Activated T-helper 17 cell treated with anti-CD3 and anti-CD28 coated beads, Interleukin-2, amount 50 U/mL, for 72 hours (primary cell): ENCODE results near the gene MSL3B.
A peak's percentile ranks its signal among the peaks of the same experiment; 100 is the strongest.

Source experiments
- ATAC-seq: fragments of 150-1000 bp; cut with Tn5 transposase; replicated peaks from 2 replicates; pipeline ENCODE4 v1.10.0; 2021; ENCODE audit warnings: mild to moderate bottlenecking, moderate library complexity
- H3K27ac Mint-ChIP-seq: one replicate; pipeline ENCODE4 v1.8.0; 2022; ENCODE audit warnings: mixed read lengths
- H3K27me3 Mint-ChIP-seq: one replicate; pipeline ENCODE4 v1.8.0; 2022; ENCODE audit warnings: mixed read lengths
- H3K36me3 Mint-ChIP-seq: one replicate; pipeline ENCODE4 v1.8.0; 2022; ENCODE audit warnings: low read depth, mild to moderate bottlenecking, mixed read lengths
- H3K4me1 Mint-ChIP-seq: one replicate; pipeline ENCODE4 v1.8.0; 2022; ENCODE audit warnings: mixed read lengths
- H3K4me3 Mint-ChIP-seq: one replicate; pipeline ENCODE4 v1.8.0; 2022; ENCODE audit warnings: mild to moderate bottlenecking, mixed read lengths
- H3K9me3 Mint-ChIP-seq: one replicate; pipeline ENCODE4 v1.8.0; 2022; ENCODE audit warnings: mixed read lengths

Gene MSL3B

DNA sequence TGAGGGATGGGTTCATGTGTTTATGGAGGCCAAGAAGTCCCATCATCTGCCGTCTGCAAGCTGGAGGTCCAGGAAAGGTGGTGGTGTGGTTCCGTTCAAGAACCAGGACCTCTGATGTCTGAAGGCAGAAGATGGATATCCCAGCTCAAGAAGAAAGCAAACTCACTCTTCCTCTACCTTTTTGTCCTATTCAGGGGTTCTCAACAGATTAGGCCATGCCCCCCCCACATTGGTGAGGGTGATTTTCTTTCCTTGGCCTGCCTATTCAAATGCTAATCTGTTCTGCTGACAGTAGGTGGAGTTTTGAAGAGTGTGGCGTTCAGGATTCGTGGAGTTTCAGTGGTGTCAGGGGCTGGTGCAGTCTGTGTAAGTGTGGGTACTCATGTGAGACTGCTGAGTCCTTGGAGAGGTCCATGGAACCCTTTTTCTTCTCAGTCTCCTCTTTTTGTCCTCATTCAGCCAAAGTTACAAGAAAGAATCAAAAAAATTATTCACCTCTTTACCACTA is 5.9 kb downstream of the MSL3B start:
- ATAC-seq, result no peak
- Mint-ChIP-seq H3K9me3 (no peaks in the 10 kb centered on the region), H3K4me3 (no peak overlapping the region), H3K36me3 (peaks cover 5% of the 10 kb centered on the region), H3K27ac (no peak overlapping the region), H3K4me1 (no peaks in the 10 kb centered on the region), H3K27me3 (no peaks in the 10 kb centered on the region)

DNA sequence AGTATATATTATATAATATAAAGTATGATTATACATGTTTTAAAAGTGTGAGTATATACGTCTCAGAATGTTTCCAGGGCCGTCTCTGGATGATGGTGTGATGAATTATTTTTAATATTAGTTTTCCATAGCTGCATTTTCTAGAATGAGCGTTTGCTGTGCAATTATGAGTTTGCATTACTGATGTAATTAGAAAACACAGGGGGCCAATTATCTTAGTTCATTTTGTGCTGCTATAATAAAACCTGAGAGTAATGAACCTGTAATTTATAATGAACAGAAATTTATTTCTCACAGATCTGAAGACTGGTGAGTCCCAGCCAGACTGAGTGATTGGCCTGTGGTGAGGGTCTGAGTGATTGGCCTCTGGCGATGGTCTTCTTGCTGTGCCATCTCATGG is 9.9 kb downstream of the MSL3B start:
- Mint-ChIP-seq H3K36me3 (peaks cover 13% of the 10 kb centered on the region), H3K9me3 (no peaks in the 10 kb centered on the region), H3K27me3 (peaks cover 4% of the 10 kb centered on the region), H3K27ac (no peak overlapping the region), H3K4me3 (no peak overlapping the region), H3K4me1 (peaks cover 15% of the 10 kb centered on the region)
- ATAC-seq, result no peak

DNA sequence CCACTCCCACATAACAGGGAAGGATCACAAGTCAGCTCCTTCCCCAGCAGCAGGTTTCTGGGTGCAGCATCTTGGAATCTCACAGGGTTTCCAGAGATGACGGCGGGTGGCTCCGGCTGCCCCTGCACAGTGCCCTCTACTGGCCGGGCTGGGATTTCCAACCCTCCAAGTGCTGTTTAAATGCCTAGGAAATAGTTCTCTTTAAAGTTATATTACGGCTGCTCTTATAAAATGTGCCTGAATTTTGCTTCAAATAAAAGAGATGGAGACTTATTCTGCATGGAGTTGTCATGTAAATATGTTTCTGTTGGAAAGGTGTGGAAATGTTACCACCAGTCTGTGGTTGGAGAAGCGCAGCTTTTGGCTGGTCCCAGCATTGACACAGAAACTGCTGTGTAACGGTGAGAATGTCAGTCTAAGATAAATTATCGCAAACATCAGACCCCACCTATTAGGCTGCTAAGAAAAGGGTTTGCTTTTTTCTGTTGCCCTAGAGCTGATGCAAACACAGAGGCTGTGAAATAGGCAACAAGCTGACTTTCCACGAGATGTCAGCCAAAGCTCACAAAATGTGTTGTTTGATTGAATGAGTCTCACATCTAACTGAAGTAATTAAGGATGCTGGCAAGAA is 10.6 kb downstream of the MSL3B start:
- no peak for ATAC-seq
- Mint-ChIP-seq H3K36me3 (peaks cover 20% of the 10 kb centered on the region), H3K4me3 (no peak overlapping the region), H3K9me3 (no peaks in the 10 kb centered on the region), H3K4me1 (peaks cover 18% of the 10 kb centered on the region), H3K27me3 (peaks cover 5% of the 10 kb centered on the region), H3K27ac (no peak overlapping the region)

DNA sequence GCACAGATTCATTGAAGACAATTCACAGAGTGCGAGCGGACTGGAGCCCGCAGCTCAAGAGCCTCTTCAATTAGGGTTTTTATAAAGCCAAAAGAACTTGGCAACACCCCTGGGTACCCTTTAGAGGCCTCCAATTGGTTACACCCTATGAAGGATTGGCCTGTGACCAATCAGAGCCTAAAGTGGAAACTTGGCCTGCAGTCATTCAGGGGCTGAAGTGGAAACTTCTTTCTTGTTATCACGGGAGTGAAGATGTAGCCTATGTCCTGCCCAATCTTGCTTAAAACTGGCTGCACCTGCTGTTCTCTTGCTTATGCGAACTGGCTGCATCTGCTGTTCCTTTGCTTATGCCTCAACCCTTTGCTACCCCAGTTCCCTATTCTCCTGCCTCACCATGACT is 12.0 kb downstream of the MSL3B start:
- peaks cover 34% of the 10 kb centered on the region for H3K36me3 Mint-ChIP-seq
- peaks cover 8% of the 10 kb centered on the region for H3K27me3 Mint-ChIP-seq
- no peak overlapping the region for H3K27ac Mint-ChIP-seq
- peak overlapping the region; percentile 94 for H3K4me3 Mint-ChIP-seq
- no peaks in the 10 kb centered on the region for H3K9me3 Mint-ChIP-seq
- peaks cover 22% of the 10 kb centered on the region for H3K4me1 Mint-ChIP-seq
- ATAC-seq, result no peak

DNA sequence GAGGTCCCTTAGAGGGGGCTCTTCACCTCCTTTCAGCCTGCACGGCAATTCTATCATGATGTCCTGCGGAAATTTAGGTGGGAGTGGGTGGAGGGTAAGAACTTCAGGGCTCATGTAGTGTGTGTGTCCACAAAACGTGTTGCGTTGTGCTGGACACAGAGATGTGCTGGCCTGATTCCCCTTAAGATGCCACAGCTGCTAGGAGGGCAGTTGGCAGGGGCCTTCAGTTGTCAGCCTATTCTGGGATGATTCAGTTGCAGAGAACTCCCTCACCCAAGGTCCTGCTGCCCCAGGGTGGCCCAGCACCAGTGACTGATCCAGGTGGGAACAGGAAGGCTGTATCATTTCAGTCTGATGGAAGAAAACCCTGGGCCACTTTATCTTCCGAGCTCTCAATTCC is 12.8 kb downstream of the MSL3B start:
- no peaks in the 10 kb centered on the region for H3K9me3 Mint-ChIP-seq
- peak overlapping the region; percentile 94 for H3K4me3 Mint-ChIP-seq
- peaks cover 22% of the 10 kb centered on the region for H3K4me1 Mint-ChIP-seq

DNA sequence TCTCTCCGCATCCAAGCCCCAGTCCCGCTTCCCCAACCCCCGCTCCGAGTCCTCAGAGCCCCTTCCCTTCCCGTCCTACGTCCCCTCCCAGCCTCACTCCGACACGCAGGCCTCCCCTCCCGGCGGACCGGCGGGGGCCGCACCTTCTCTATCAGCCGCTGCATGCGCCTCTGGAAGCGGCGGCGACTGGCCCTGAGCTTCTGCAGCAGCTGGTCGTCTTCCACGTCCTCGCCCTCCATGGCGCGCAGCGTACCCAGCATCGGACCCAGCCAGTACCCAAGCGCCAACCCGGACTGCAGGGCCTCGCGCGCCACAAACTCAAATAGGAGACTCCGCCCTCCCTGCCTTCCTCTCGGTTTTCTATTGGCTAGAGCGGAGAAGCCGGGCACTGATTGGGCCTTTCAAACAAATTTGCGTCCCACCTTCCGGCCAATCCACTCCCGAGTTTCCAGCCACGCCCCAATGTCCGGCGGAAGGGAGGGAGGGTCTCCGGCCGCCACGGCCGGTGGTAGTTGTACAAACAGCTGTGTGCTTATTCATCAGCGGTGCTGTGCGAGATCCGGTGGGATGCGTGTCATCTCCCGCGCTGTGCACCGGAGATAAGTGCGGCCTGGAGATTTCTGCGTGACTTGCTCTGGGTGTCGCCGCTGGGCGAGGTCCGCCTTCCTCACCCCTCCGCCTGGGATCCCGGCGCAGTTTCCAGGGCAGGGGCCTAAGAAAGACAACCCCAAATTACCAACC is 13.8 kb downstream of the MSL3B start, which contains the start of gene HJURP:
Gene HJURP, minus strand, starts transcription at position 295 of the 741 bp plus-strand sequence. Its CDS starts 35 bp downstream, at position 260.
- Mint-ChIP-seq H3K4me3 (peak within 1 kb of the TSS; percentile 94), H3K27me3 (peaks cover 8% of the 10 kb centered on the region), H3K4me1 (peaks cover 22% of the 10 kb centered on the region), H3K9me3 (no peaks in the 10 kb centered on the region), H3K27ac (peak within 1 kb of the TSS; percentile 96), H3K36me3 (peaks cover 52% of the 10 kb centered on the region)
- ATAC-seq, result peak; percentile 95

More for the DNA sequence above, 12.8 kb downstream of the MSL3B start:
- ATAC-seq, result no peak
- peaks cover 8% of the 10 kb centered on the region for H3K27me3 Mint-ChIP-seq
- no peak overlapping the region for H3K27ac Mint-ChIP-seq
- H3K36me3 Mint-ChIP-seq, result peaks cover 43% of the 10 kb centered on the region

DNA sequence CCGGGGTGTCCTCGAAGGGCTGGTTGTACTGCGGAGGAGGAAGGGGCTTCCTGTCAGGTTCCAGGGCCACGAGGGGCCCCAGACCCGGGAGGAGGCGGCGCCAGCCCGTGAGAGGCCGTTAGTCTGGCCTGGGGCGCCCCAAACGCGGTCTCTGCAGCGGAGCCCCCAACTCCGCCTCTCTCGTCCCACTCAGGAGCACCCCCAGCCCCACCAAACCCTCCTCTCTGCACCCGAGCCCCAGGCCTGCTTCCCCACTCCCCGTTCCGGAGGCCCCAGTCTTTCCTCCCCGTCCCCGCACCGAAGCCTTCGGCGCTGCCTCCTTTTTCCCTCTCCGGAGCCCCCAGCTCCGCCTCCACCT is 14.3 kb downstream of the MSL3B start:
- Mint-ChIP-seq H3K36me3 (peaks cover 57% of the 10 kb centered on the region), H3K9me3 (no peaks in the 10 kb centered on the region), H3K27me3 (peaks cover 8% of the 10 kb centered on the region), H3K4me1 (peaks cover 26% of the 10 kb centered on the region), H3K27ac (peak overlapping the region; percentile 96), H3K4me3 (peak overlapping the region; percentile 94)
- no peak for ATAC-seq

DNA sequence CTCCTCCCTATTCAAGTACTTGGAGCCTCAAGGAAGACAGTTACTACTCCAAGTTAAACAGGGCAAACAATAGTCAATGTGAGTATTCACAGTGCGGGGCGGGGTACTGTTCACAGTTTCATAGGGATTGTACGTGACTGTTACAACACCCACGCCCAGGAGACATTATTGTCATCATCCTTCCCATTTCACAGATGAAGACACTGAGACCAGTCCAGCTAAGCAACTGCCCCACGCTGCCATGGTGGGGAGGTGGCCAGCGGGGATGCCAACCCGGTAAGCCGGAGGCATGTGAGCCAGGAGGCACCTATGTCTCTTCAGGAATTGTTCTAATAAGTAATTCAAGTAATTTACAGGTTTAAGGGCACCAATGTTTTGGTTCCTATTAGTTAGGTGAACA is 14.8 kb downstream of the MSL3B start:
- peak; percentile 20 for ATAC-seq
- Mint-ChIP-seq H3K27ac (peak overlapping the region; percentile 96), H3K4me3 (peak overlapping the region; percentile 94), H3K9me3 (no peaks in the 10 kb centered on the region), H3K4me1 (peaks cover 32% of the 10 kb centered on the region), H3K36me3 (peaks cover 62% of the 10 kb centered on the region), H3K27me3 (peaks cover 8% of the 10 kb centered on the region)

DNA sequence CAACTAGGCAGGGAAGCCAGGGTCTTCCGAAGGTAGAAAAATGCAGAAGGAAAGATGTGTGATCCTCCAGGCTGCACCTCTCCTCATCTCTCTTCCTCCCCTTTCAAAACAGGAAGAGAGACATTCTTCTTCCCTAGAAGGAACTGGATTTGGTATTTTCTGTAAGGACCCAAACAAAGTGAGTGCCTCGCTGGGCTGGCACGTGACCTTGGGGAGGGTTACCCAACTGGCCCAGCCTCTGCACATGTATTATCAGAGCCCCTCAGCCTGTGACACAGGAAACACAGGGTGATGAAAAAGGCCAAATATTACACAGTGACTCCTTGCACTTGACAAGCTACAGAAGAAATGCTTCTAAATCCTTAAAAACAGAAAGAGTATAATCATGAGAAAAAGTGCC is 16.1 kb downstream of the MSL3B start:
- peaks cover 75% of the 10 kb centered on the region for H3K36me3 Mint-ChIP-seq

DNA sequence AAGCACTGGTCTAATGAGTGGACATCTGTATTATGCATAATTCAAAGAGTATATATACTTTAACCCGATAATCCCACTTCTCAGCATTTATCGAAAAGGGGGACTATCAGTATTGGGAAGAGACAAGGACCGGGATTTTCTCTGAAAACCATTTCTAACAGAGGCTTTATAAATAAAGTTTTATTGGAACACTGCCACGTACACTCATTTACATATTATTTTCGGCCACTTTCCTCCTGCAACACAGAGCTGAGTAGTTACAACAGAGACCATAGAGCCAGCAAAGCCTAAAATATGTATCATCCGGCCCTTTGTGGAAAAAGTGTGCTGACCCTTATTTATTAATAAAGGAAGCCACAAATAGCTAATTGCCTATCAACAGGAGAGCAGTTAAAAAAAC is 17.0 kb downstream of the MSL3B start:
- ATAC-seq, result no peak

More for the DNA sequence above, 16.1 kb downstream of the MSL3B start:
- Mint-ChIP-seq H3K4me3 (peak overlapping the region; percentile 94), H3K9me3 (no peaks in the 10 kb centered on the region), H3K27me3 (peaks cover 8% of the 10 kb centered on the region), H3K27ac (no peak overlapping the region), H3K4me1 (peaks cover 33% of the 10 kb centered on the region)
- no peak for ATAC-seq

DNA sequence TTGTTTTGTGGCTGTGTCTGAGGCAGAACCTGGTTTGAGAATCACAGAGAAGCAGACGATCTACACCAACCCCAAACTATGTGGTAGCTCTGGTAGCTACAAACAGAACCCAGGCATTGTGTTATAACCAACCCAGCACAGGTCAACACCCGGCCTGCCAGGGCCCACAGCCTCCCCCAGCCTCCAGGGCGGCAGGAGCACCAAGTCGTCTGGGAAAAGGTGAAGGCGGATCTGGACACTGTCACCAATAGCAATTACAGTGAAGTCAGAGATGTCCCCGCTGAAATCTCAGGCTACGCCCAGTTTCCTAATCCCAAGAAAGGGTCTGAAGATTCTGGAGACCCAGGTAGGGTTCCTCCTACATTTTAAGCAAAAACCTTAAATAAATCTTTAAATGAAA is 17.4 kb downstream of the MSL3B start:
- H3K27ac Mint-ChIP-seq, result no peak overlapping the region

More for the DNA sequence above, 17.0 kb downstream of the MSL3B start:
- Mint-ChIP-seq H3K4me1 (peaks cover 33% of the 10 kb centered on the region), H3K4me3 (no peak overlapping the region), H3K27ac (no peak overlapping the region), H3K9me3 (no peaks in the 10 kb centered on the region), H3K27me3 (peaks cover 8% of the 10 kb centered on the region), H3K36me3 (peaks cover 84% of the 10 kb centered on the region)

DNA sequence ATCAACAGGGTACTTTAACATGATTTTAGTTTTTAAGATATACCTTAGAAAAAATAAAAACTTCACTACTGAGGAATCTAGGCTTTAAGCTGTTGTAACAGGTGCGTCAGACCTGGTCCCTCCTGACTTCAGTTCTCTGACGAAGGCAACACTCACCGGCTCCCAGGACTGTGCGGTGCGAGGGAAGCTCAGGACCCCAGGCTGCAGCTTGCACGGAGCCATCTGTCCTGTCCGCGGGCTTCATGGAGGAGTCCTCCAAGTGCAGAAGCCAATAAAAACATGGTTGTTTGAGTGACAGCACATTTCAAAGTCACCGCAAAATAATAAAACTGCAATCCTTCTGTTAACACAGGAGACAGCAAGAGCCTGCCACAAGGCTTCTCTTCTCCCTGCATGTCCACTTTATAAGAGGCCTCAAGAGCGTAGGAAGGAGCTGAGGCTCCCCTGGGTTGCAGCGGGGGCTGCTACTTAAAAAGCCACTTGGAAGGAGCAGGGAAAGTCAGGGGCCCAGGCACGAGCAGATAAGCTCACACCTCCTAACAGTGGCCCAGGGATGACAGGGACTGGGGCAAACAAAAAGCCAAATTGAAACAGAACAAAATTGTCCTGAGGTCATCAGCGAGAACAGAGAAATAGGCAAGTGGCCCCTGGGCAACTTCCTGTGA is 18.4 kb downstream of the MSL3B start:
- ATAC-seq, result no peak
- peaks cover 25% of the 10 kb centered on the region for H3K4me1 Mint-ChIP-seq
- H3K36me3 Mint-ChIP-seq, result peaks cover 98% of the 10 kb centered on the region
- no peaks in the 10 kb centered on the region for H3K9me3 Mint-ChIP-seq
- H3K27me3 Mint-ChIP-seq, result peaks cover 8% of the 10 kb centered on the region
- H3K27ac Mint-ChIP-seq, result no peak overlapping the region
- no peak overlapping the region for H3K4me3 Mint-ChIP-seq

More for the DNA sequence above, 17.4 kb downstream of the MSL3B start:
- Mint-ChIP-seq H3K36me3 (peaks cover 89% of the 10 kb centered on the region), H3K27me3 (peaks cover 8% of the 10 kb centered on the region), H3K9me3 (no peaks in the 10 kb centered on the region), H3K4me3 (no peak overlapping the region), H3K4me1 (peaks cover 31% of the 10 kb centered on the region)
- ATAC-seq, result no peak

DNA sequence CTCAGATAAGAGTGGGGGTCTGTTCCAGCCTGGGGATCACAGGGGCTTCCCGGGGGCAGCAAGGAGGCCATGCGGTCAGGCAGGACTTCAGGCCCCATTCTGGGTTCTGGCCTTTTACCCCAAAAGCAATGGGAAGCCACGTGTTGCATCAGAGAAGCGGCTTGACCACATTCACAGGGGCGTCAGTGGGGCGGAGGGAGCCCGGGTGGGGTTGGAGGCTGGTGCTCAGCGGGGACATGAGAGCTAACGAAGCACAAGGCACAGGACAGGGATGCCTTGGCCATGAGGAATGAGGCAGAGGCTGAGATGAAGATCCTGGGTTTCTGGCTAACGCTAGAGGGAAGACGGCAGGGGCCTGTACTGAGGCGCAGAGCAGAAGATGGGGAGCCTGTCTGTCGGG is 19.9 kb downstream of the MSL3B start:
- H3K4me3 Mint-ChIP-seq, result no peak overlapping the region
- H3K36me3 Mint-ChIP-seq, result peaks cover 100% of the 10 kb centered on the region
- H3K4me1 Mint-ChIP-seq, result peaks cover 18% of the 10 kb centered on the region
- H3K9me3 Mint-ChIP-seq, result no peaks in the 10 kb centered on the region
- no peak for ATAC-seq
- H3K27ac Mint-ChIP-seq, result no peak overlapping the region
- H3K27me3 Mint-ChIP-seq, result peaks cover 4% of the 10 kb centered on the region

DNA sequence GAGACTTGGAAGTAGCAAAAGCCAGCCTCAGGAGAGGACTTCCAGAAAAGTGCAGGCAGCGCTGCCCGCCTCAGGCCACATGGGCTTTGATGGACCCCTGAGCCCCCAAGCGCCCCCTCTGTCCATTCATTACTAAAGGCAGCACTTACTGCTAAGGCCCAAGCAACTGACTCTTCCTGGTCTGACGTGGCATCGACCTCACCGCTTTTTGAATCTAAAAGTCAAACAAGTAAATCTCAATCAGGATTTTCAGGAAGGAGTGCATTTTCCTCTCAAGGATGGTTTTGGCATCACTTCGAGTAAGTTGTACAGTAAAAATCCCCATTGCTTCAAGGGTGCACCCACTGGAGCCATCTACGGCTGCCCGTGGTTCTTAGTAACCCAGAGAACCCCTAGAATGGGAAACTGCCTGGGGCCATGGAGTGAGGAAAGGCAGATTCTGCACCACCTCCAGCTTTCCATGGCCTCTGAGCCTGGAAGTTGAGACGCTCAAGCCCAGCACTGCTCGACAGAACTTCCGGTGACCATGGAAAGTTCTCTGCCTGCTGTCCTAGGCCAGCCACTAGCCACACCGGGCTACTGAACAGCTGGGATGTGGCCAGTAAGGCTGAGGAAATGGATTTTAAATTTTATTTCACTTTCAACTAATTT is 20.8 kb downstream of the MSL3B start:
- no peak overlapping the region for H3K27ac Mint-ChIP-seq
- peaks cover 100% of the 10 kb centered on the region for H3K36me3 Mint-ChIP-seq
- no peaks in the 10 kb centered on the region for H3K9me3 Mint-ChIP-seq
- H3K4me3 Mint-ChIP-seq, result no peak overlapping the region
- H3K4me1 Mint-ChIP-seq, result peaks cover 13% of the 10 kb centered on the region
- ATAC-seq, result no peak
- H3K27me3 Mint-ChIP-seq, result peaks cover under 1% of the 10 kb centered on the region
